SU-DHL-6 (cell line): ENCODE results near the gene APCDD1.

Experiments
- H2AFZ ChIP-seq: fragments of 200-600 bp; sonication (generic); 2 replicates; pipeline ENCODE4 v1.6.1; 2014; ENCODE audit warnings: low read depth, mild to moderate bottlenecking, moderate library complexity, mixed read lengths, antibody characterized with exemption, low read length; ENCODE audit not compliant: severe bottlenecking
- H3F3A ChIP-seq: fragments of 200-600 bp; shearing (Covaris generic); 2 replicates; pipeline ENCODE4 v1.6.0; 2016; ENCODE audit warnings: antibody characterized with exemption, mild to moderate bottlenecking; ENCODE audit not compliant: insufficient read depth
- H3K27ac ChIP-seq: fragments of 200-600 bp; sonication (generic); 2 replicates; pipeline ENCODE4 v1.5.1; 2016; ENCODE audit warnings: low read depth, mild to moderate bottlenecking, low read length, moderate library complexity, mixed read lengths
- H3K27me3 ChIP-seq: fragments of 200-600 bp; sonication (generic), shearing (Covaris generic); 2 replicates; pipeline ENCODE4 v1.6.0; 2014; ENCODE audit warnings: mild to moderate bottlenecking, low read length
- H3K36me3 ChIP-seq: fragments of 200-600 bp; sonication (generic); 2 replicates; pipeline ENCODE4 v1.6.1; 2014; ENCODE audit warnings: mild to moderate bottlenecking, low read length, mixed read lengths
- H3K4me2 ChIP-seq: fragments of 300-600, 200-600 bp; shearing (Covaris generic), sonication (generic); 2 replicates; pipeline ENCODE4 v1.6.0; 2014; ENCODE audit warnings: low read length, low read depth, mild to moderate bottlenecking; ENCODE audit not compliant: poor library complexity, severe bottlenecking
- H3K4me3 ChIP-seq: fragments of 200-600 bp; sonication (generic); 2 replicates; pipeline ENCODE4 v1.5.1; 2014; ENCODE audit warnings: antibody characterized with exemption, low read length, mild to moderate bottlenecking, mixed read lengths; ENCODE audit not compliant: insufficient read depth, poor library complexity, severe bottlenecking
- H3K79me2 ChIP-seq: fragments of 200-600 bp; sonication (generic); 2 replicates; pipeline ENCODE4 v1.6.1; 2014; ENCODE audit warnings: mild to moderate bottlenecking, low read length, moderate library complexity; ENCODE audit not compliant: insufficient read depth
- H3K9ac ChIP-seq: fragments of 200-600 bp; sonication (generic); 2 replicates; pipeline ENCODE4 v1.7.0; 2014; ENCODE audit warnings: mild to moderate bottlenecking, low read length
- H3K9me2 ChIP-seq: fragments of 200-600 bp; sonication (generic); replicated peaks from 2 replicates; pipeline ENCODE4 v1.6.1; 2014; ENCODE audit warnings: low read length; ENCODE audit not compliant: insufficient read depth
- H3K9me3 ChIP-seq: fragments of 200-600 bp; sonication (generic); 2 replicates; pipeline ENCODE4 v1.6.1; 2014; ENCODE audit warnings: low read length, mixed read lengths; ENCODE audit not compliant: insufficient read depth
- H4K20me1 ChIP-seq: fragments of 200-600 bp; sonication (generic); 2 replicates; pipeline ENCODE4 v1.6.1; 2014; ENCODE audit warnings: low read depth, mild to moderate bottlenecking, antibody characterized with exemption, low read length, moderate library complexity, mixed read lengths
- EZH2phosphoT487 ChIP-seq: fragments of 200-600 bp; sonication (generic), shearing (Covaris generic); conservative IDR thresholded peaks from 2 replicates; pipeline ENCODE4 v1.6.1; 2018; ENCODE audit warnings: mild to moderate bottlenecking, antibody characterized with exemption, low read length, moderate library complexity, mixed read lengths
- TF ChIP-seq, protein P1 (sequence below): fragments of 200-600 bp; sonication (generic); IDR thresholded peaks from one replicate; pipeline ENCODE4 v1.5.1; 2017; ENCODE audit warnings: antibody characterized with exemption, mild to moderate bottlenecking, low read length, moderate library complexity; ENCODE audit not compliant: insufficient read depth, poor library complexity, severe bottlenecking

Gene APCDD1

GRCh38 chr18:10471574-10471973 lies 17.1 kb downstream of the APCDD1 start:
- Histone ChIP-seq H3K4me3 (no peak overlapping the region), H4K20me1 (no peaks in the 10 kb centered on the region), H3K79me2 (no peaks in the 10 kb centered on the region), H3K9me2 (no peaks in the 10 kb centered on the region), H3K36me3 (no peaks in the 10 kb centered on the region), H3K27me3 (no peaks in the 10 kb centered on the region), H3K9me3 (no peaks in the 10 kb centered on the region), H3F3A (no peaks in the 10 kb centered on the region), H2AFZ (no peak overlapping the region), H3K4me2 (no peak overlapping the region), H3K27ac (no peak overlapping the region), H3K9ac (no peak overlapping the region)
- TF ChIP-seq, protein P1, sequence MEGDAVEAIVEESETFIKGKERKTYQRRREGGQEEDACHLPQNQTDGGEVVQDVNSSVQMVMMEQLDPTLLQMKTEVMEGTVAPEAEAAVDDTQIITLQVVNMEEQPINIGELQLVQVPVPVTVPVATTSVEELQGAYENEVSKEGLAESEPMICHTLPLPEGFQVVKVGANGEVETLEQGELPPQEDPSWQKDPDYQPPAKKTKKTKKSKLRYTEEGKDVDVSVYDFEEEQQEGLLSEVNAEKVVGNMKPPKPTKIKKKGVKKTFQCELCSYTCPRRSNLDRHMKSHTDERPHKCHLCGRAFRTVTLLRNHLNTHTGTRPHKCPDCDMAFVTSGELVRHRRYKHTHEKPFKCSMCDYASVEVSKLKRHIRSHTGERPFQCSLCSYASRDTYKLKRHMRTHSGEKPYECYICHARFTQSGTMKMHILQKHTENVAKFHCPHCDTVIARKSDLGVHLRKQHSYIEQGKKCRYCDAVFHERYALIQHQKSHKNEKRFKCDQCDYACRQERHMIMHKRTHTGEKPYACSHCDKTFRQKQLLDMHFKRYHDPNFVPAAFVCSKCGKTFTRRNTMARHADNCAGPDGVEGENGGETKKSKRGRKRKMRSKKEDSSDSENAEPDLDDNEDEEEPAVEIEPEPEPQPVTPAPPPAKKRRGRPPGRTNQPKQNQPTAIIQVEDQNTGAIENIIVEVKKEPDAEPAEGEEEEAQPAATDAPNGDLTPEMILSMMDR: no peak
- TF ChIP-seq EZH2phosphoT487: no peak

- no peak for TF ChIP-seq EZH2phosphoT487
- TF ChIP-seq, protein P1: no peak
- Histone ChIP-seq H3K9me2 (no peaks in the 10 kb centered on the region), H4K20me1 (no peaks in the 10 kb centered on the region), H2AFZ (no peak overlapping the region), H3K27me3 (no peaks in the 10 kb centered on the region), H3K4me2 (no peak overlapping the region), H3K36me3 (no peaks in the 10 kb centered on the region), H3K4me3 (no peak overlapping the region), H3K79me2 (no peaks in the 10 kb centered on the region), H3K9ac (no peak overlapping the region), H3K27ac (no peak overlapping the region), H3F3A (no peaks in the 10 kb centered on the region), H3K9me3 (no peaks in the 10 kb centered on the region)
Observed at GRCh38 chr18:10473132-10473531, 18.7 kb downstream of the APCDD1 start.

GRCh38 chr18:10474309-10474708 lies 19.9 kb downstream of the APCDD1 start:
- Histone ChIP-seq H3K4me2 (no peak overlapping the region), H3K9me3 (no peaks in the 10 kb centered on the region), H3K9ac (no peak overlapping the region), H3K27ac (no peak overlapping the region), H3K27me3 (no peaks in the 10 kb centered on the region), H3K79me2 (no peaks in the 10 kb centered on the region), H3K4me3 (no peak overlapping the region), H3K9me2 (no peaks in the 10 kb centered on the region), H3K36me3 (no peaks in the 10 kb centered on the region), H4K20me1 (no peaks in the 10 kb centered on the region), H3F3A (no peaks in the 10 kb centered on the region), H2AFZ (no peak overlapping the region)
- no peak for TF ChIP-seq EZH2phosphoT487
- TF ChIP-seq, protein P1: no peak

- Histone ChIP-seq H2AFZ (no peak overlapping the region), H3K9me2 (no peaks in the 10 kb centered on the region), H3K9me3 (no peaks in the 10 kb centered on the region), H3F3A (no peaks in the 10 kb centered on the region), H3K27ac (no peak overlapping the region), H3K36me3 (no peaks in the 10 kb centered on the region), H3K4me3 (no peak overlapping the region), H3K4me2 (no peak overlapping the region), H3K9ac (no peak overlapping the region), H3K27me3 (no peaks in the 10 kb centered on the region), H3K79me2 (no peaks in the 10 kb centered on the region), H4K20me1 (no peaks in the 10 kb centered on the region)
- TF ChIP-seq EZH2phosphoT487: no peak
- TF ChIP-seq, protein P1: no peak
Observed at GRCh38 chr18:10475276-10475653, 20.8 kb downstream of the APCDD1 start.
